Fibroblast of lung (primary cell): ENCODE results near the gene KRTDAP. TPM values are rescaled to one million over a fixed set of nuclear protein-coding genes. Genes with fewer than 3 reads are reported as not detected.

Experiments used
- DNase-seq, 2 donors: peaks; one replicate each; pipeline versions ENCODE4 v3.0.0 to v3.0.0-alpha.2; 2010; ENCODE audit warnings: low read depth in 2 of 2
- H2AFZ ChIP-seq: 2 replicates; pipeline ENCODE4 v1.5.1; 2012; ENCODE audit warnings: low read length, control low read depth, inconsistent platforms
- H3K27ac ChIP-seq: 2 replicates; pipeline ENCODE4 v1.5.1; 2011; ENCODE audit warnings: low read length, control low read depth; ENCODE audit not compliant: insufficient read depth
- H3K27me3 ChIP-seq: 2 replicates; pipeline ENCODE4 v1.5.1; 2011; ENCODE audit warnings: mild to moderate bottlenecking, low read length; ENCODE audit not compliant: control insufficient read depth, insufficient read depth
- H3K36me3 ChIP-seq: 2 replicates; pipeline ENCODE4 v1.5.1; 2011; ENCODE audit warnings: low read length; ENCODE audit not compliant: control insufficient read depth, insufficient read depth
- H3K4me1 ChIP-seq: 2 replicates; pipeline ENCODE4 v1.5.1; 2011; ENCODE audit warnings: low read length; ENCODE audit not compliant: control insufficient read depth, insufficient read depth; ENCODE audit errors: extremely low read depth
- H3K4me2 ChIP-seq: 2 replicates; pipeline ENCODE4 v1.5.1; 2011; ENCODE audit warnings: low read length, control low read depth; ENCODE audit not compliant: insufficient read depth; ENCODE audit errors: extremely low read depth
- H3K4me3 ChIP-seq, 4 experiments: fragments of 200-600 bp in 1 of 4; sonication (generic) in 1 of 4; replicated peaks in 1 of 4; 2 replicates each; pipeline ENCODE4 v1.5.1; 2011 to 2016; ENCODE audit warnings: low read length in 4 of 4, low read depth in 3 of 4, mild to moderate bottlenecking in 3 of 4, control low read depth in 2 of 4, inconsistent platforms in 1 of 4, mixed read lengths in 1 of 4; ENCODE audit not compliant: insufficient read depth in 1 of 4; ENCODE audit errors: control extremely low read depth in 1 of 4
- H3K79me2 ChIP-seq: 2 replicates; pipeline ENCODE4 v1.5.1; 2012; ENCODE audit warnings: mild to moderate bottlenecking, low read length, inconsistent platforms; ENCODE audit not compliant: control insufficient read depth, insufficient read depth
- H3K9ac ChIP-seq: 2 replicates; pipeline ENCODE4 v1.5.1; 2011; ENCODE audit warnings: mild to moderate bottlenecking, low read length, control low read depth; ENCODE audit not compliant: insufficient read depth
- H3K9me3 ChIP-seq: 2 replicates; pipeline ENCODE4 v1.5.1; 2012; ENCODE audit warnings: low read depth, low read length; ENCODE audit not compliant: control insufficient read depth, insufficient read depth
- H4K20me1 ChIP-seq: 2 replicates; pipeline ENCODE4 v1.5.1; 2011; ENCODE audit warnings: low read length; ENCODE audit not compliant: control insufficient read depth, insufficient read depth; ENCODE audit errors: extremely low read depth
- EZH2 ChIP-seq: IDR thresholded peaks from 2 replicates; pipeline ENCODE4 v1.5.1; 2012; ENCODE audit warnings: low read length, control low read depth, mild to moderate bottlenecking; ENCODE audit errors: missing control alignments
- polyA plus RNA-seq, 2 donors: library from polyadenylated mRNA; depleted of rRNA in 1 of 2; stranded (reverse) in 1 of 2; unstranded in 1 of 2; fragments of >200 nt; gene quantifications; 2 replicates each; pipeline ENCODE4 v1.2.1, GENCODE V29; 2011 to 2012; ENCODE audit warnings: missing spikeins in 1 of 2
- total RNA-seq: library from RNA; depleted of rRNA; stranded (reverse); fragments of >200 nt; gene quantifications from 2 replicates; pipeline ENCODE4 v1.2.1, GENCODE V29; 2014
- TF ChIP-seq, protein P1 (sequence below), 2 donors: IDR thresholded peaks in 1 of 2; conservative IDR thresholded peaks in 1 of 2; 1 replicate in 1 of 2; 2 replicates in 1 of 2; pipeline ENCODE4 v1.5.1; 2011 to 2012; ENCODE audit warnings: low read length in 2 of 2, control low read depth in 1 of 2, inconsistent platforms in 1 of 2, low read depth in 1 of 2, mild to moderate bottlenecking in 1 of 2

Gene KRTDAP
- total and polyA plus RNA-seq, 2 donors (not counting 1 experiment from before 2014, with no cell fraction given) = not detected

DNA sequence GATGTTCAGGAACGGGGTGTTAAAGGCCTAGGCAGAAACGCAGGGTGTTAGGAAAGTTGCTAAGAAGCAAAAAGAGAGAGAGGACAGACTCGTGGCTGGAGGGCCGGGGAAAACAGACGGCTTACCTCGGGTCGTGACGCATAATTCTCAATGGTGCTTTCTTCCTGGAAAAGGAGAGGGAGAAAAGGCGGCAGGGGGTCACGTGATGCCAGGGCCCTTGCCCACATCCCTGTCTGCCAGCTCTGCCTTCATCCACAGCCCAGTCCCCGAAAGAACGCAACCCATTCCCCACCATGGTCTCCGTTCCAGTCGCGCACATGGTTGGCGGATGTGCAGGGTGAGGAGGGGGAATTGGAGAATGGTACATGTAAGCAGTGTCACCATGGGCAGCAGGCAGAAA is 1.6 kb downstream of the KRTDAP start:
- no peak overlapping the region for H3K4me2 ChIP-seq

DNA sequence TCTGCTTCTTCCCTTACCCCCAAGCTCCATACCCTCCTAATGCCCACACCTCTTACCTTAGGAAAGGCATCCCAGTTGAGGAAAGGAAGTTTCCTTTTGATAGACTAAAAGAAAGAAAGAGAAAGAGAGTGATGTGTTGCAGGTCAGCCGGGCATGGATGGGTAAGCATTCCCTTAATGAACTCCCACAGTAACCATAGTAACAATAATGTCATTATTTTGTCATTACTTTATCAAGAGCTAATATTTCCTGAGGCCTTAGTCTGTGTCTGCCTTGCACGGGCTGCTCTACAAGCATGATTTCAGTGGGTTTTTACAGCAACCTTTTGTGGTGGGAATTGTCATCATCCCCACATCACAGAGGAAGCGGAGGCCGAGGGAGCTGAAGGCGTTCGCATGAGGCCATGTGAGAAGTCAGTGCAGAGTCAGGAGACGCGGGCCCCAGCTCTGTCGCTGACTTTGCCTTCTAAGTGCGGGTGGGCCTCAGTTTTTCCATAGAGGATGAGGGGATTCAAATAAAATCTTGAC is 2.5 kb downstream of the KRTDAP start:
- no peaks in the 10 kb centered on the region for H4K20me1 ChIP-seq
- no peaks in the 10 kb centered on the region for H3K36me3 ChIP-seq
- no peak overlapping the region for H3K4me2 ChIP-seq
- DNase-seq = no peak
- H2AFZ ChIP-seq = no peak overlapping the region
- no peaks in the 10 kb centered on the region for H3K9me3 ChIP-seq
- no peaks in the 10 kb centered on the region for H3K4me1 ChIP-seq
- H3K27ac ChIP-seq = no peak overlapping the region
- no peak overlapping the region for H3K4me3 ChIP-seq
- TF ChIP-seq EZH2 = no peak
- TF ChIP-seq, protein P1, sequence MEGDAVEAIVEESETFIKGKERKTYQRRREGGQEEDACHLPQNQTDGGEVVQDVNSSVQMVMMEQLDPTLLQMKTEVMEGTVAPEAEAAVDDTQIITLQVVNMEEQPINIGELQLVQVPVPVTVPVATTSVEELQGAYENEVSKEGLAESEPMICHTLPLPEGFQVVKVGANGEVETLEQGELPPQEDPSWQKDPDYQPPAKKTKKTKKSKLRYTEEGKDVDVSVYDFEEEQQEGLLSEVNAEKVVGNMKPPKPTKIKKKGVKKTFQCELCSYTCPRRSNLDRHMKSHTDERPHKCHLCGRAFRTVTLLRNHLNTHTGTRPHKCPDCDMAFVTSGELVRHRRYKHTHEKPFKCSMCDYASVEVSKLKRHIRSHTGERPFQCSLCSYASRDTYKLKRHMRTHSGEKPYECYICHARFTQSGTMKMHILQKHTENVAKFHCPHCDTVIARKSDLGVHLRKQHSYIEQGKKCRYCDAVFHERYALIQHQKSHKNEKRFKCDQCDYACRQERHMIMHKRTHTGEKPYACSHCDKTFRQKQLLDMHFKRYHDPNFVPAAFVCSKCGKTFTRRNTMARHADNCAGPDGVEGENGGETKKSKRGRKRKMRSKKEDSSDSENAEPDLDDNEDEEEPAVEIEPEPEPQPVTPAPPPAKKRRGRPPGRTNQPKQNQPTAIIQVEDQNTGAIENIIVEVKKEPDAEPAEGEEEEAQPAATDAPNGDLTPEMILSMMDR (conservative IDR thresholded peaks at IDR 0.05 in 1 of 2, IDR thresholded peaks at IDR 0.05 in 1 of 2; ENCODE audit: low read depth in 1 of 2, low read length in 2 of 2) = no peak
- H3K9ac ChIP-seq = no peak overlapping the region
- no peaks in the 10 kb centered on the region for H3K79me2 ChIP-seq
- peaks cover 17% of the 10 kb centered on the region for H3K27me3 ChIP-seq

More for the DNA sequence above, 1.6 kb downstream of the KRTDAP start:
- H3K36me3 ChIP-seq = no peaks in the 10 kb centered on the region
- DNase-seq = no peak
- H3K4me1 ChIP-seq = no peaks in the 10 kb centered on the region
- no peaks in the 10 kb centered on the region for H3K79me2 ChIP-seq
- peaks cover 20% of the 10 kb centered on the region for H3K27me3 ChIP-seq
- H3K9ac ChIP-seq = no peak overlapping the region
- no peak overlapping the region for H2AFZ ChIP-seq
- no peak overlapping the region for H3K4me3 ChIP-seq
- TF ChIP-seq, protein P1 (conservative IDR thresholded peaks at IDR 0.05 in 1 of 2, IDR thresholded peaks at IDR 0.05 in 1 of 2; ENCODE audit: low read depth in 1 of 2, low read length in 2 of 2) = no peak
- no peak for TF ChIP-seq EZH2
- H4K20me1 ChIP-seq = no peaks in the 10 kb centered on the region
- H3K27ac ChIP-seq = no peak overlapping the region
- H3K9me3 ChIP-seq = no peaks in the 10 kb centered on the region

DNA sequence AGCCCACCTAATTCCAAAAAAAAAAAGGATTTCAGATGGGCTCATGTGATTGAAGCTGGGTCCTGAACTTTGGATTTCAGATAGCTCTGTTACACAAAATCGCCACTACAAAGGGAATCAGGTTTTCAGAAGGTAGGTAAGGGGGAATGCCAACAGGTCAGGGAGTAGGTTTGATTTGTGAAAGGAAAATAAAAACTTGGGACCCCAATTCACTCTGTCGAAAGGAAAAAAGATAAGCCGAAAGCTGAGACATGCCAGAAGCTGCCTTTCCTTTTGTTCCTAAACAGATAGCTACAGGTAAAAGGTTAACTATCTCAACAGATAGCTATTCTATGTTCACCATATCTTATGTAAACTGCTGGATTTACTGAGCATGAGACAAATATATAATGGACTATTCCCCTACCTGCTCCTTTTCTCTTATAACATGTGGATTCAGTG is 4.0 kb downstream of the KRTDAP start:
- no peak for DNase-seq
- Histone ChIP-seq H3K4me3 (no peak overlapping the region), H3K9ac (no peak overlapping the region), H3K27me3 (peaks cover 17% of the 10 kb centered on the region), H3K27ac (no peak overlapping the region), H3K79me2 (no peaks in the 10 kb centered on the region), H3K36me3 (no peaks in the 10 kb centered on the region), H3K4me1 (no peaks in the 10 kb centered on the region), H3K4me2 (no peak overlapping the region), H3K9me3 (no peaks in the 10 kb centered on the region), H2AFZ (no peak overlapping the region), H4K20me1 (no peaks in the 10 kb centered on the region)
- TF ChIP-seq, protein P1 (conservative IDR thresholded peaks at IDR 0.05 in 1 of 2, IDR thresholded peaks at IDR 0.05 in 1 of 2; ENCODE audit: low read depth in 1 of 2, low read length in 2 of 2) = no peak
- TF ChIP-seq EZH2 = no peak
